Fibroblast of skin of back (primary cell): Measurements from ENCODE around the gene JAKMIP2.
"Not testable (repeated sequence)": the region's sequence is repeated elsewhere in the genome, so short reads cannot be mapped to it uniquely, and the experiment has no call there.

Experiments
- DNase-seq: peaks from one replicate; pipeline ENCODE4 v3.0.0-alpha.2; 2013

The JAKMIP2 gene

DNA sequence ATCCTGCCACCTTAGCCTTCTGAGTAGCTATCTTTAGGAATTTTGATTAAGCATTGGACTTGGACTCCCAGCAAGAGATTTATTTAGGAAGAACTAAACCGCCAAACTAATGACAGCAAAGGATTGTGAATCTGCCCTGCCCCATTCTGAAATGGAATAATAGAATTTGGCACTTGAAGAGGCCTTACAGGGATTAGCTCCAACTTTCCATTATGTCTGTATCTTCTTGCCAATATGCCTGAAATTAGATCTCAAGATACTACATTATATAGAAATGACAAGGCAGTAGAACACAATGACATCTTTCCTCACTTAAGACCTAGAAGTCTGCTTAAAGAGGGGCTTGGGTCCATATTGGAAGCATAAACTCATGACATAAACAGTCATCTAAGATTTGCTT, 195.7 kb downstream of the JAKMIP2 start:
- no peak for DNase-seq

DNA sequence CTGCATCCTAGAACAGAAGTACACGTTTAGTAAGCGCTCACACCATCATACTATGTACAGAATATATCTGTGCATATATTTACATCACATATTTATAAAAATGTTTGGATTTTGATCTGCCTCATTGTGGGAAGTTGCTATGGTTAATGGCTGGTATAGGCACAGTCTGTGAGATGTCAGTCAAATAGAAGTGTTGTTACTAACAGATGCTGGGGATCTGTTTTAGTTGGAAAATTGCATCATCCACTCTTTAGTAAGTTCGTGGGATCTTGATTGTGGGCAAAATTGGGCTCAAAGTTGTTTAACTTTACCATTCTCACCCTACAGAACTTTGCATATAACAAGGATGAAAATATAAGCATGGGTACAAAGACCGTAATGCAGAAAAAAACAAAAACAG, 196.3 kb downstream of the JAKMIP2 start:
- no peak for DNase-seq

- not testable (repeated sequence) for DNase-seq
These were observed 200.3 kb downstream of the JAKMIP2 start for GRCh38 chr5:147582272-147582671.

DNA sequence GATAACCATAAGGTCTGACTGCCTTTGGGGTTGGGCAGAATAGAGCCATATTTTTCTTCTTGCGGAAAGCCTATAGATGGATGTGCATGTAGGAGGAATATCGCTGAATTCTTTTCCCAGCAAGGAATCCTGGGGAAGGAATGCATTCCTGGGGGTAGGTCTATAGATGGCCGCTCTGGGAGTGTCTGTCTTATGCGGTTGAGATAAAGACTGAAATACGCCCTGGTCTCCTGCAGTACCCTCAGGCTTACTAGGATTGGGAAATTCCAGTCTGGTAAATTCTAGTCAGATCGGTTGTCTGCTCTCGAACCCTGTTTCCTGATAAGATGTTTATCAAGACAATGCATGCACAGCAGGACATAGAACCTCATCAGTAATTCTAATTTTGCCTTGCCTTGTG, 202.1 kb downstream of the JAKMIP2 start:
- not testable (repeated sequence) for DNase-seq

- DNase-seq = peak; percentile 66
These were observed 204.1 kb downstream of the JAKMIP2 start for GRCh38 chr5:147578228-147579024.

DNA sequence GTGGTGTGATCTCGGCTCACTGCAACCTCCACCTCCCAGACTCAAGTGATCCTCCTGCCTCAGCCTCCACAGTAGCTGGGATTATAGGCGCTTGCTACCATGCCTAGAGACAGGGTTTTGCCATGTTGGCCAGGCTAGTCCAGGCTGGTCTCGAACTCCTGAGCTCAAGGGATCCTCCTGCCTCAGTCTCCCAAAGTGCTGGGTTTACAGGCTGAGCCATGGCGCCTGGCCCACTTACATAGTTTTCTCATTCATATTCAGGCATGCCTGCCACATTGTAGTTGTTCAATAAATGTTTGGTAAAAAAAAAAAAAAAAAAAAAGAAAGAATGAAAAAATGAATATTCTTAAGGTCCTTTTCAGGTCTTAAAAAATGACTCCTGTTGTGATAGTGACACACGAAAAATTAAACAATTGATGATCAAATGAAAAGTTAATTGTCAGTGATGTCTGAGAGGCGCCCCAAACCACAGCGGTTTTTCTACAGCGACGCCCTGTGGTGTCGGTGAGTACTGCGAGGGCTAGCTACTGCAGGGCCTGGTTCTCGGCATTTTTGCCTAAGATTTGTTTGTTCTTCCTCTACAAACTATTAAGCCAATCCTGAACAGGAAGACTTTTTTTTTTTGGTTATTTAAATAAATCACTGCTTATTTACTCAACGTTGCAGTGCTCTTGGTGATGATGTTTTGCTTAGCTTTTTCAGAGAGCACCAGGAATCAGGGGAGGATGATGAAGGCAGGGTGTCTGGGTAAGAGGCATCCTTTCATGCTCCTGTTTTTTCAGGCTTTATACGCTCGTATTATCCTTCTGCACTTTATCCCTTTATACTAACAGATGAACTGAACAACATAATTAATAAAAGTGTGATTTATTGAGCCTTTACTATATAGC, 205.6 kb downstream of the JAKMIP2 start:
- peak; percentile 29 for DNase-seq

- DNase-seq = no peak
These were observed 206.9 kb downstream of the JAKMIP2 start for GRCh38 chr5:147575598-147575997.

DNA sequence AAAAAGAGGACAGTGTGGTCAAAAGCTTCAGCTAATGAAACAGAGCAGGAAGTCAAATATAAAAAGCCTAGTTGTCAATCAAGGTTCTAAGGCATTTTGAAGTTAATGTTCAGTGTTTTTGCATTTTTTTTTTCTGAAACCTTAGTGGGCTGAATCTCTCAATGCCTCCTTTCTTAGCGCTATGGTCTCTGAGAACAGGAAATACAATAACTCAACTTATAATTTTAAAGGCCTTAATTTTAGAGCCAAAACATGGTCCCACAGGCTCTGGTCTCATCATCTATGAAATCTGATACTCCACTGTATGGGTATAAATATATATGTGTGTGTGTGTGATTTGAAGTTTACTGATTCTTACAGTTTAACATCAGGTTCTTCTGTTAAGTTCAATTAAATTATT, 209.3 kb downstream of the JAKMIP2 start:
- DNase-seq = no peak

GRCh38 chr5:147568710-147569406, 213.7 kb downstream of the JAKMIP2 start:
- no peak for DNase-seq

- peak; percentile 19 for DNase-seq
These were observed 214.5 kb downstream of the JAKMIP2 start for GRCh38 chr5:147567917-147568598.

DNA sequence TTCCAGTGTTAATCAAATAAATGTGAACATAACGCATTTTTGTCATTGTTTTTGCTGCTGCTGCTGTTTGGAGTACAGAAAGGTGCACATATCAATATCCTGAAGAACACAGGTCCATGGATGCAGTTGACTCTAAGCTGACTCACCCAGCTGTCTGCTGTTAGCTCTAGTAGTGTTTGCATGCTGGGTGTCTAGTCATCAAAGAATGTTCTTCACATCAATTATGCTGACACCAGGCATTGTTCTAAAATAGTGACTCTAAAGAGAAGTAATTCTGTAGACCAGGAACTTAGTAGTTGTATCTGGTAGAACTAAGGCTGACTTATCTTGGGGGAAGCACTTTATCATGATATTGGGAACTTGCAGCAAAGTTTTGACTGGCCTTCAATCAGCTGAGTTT, 217.0 kb downstream of the JAKMIP2 start:
- DNase-seq = peak; percentile 69

DNA sequence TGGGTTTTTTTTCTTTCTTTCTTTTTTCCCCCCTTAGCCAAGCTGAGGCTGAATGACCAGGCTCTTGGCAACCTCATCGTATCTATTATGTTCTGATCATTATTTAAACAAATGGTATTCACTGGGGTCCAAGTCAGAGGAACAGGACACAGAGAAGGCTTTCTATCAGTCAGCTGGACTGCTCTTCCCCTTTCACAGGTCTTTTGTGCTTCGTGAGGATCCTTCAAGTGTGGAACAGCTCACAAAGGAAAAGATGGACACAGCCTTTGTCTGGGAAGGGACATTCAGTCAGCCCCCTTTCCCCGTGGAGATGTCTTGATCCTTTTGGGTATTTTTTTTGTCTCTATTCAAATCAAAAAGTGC, 218.4 kb downstream of the JAKMIP2 start:
- no peak for DNase-seq

DNA sequence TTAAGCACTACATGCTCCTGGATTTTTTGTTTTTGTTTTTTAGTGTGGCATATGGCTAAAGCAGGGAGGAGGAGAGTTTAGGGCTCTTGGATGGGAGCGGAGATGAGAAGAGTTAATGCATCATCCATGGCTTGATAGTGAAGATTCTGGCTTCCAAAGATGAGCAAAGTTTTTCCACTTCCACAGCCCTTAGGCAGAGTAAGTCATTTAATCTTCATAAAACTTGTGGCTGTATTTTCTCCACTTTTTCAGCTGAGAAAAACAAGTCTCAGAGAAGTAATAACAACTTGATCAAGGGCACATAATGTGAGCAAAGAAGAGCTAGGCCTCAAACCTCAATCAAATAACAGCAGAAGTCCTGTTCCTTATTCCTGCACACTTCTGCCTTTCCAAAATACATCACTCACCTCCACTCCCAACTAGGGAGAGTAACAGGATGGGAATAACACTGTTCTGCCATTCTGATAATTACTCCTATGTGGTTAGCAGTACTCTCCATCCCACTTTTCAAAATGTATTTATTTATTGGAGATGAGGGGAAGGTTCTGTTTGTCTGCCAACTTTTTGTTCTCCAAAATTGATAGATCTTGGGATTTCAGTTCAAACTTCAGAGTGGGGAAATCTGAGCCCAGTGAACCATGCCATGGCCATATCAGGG, 218.9 kb downstream of the JAKMIP2 start:
- DNase-seq = no peak

DNA sequence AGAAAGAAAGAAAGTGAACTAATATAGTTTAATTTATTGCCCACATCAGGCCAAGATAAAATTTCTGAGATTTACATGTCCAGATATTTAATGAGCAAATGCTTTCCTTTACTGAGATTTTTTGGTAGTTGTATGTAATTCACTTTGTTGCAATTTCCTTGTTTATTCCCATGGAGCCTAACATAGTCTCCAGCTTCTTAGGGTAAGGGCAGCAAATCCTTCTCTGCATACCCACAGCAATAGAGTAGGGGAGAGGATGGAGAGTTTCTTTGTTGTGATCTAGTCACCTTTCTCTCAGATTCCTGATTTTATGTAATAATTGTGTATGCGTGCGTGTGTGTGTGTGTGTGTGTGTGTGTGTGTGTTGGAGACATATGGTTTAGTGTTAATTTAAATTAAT, 221.1 kb downstream of the JAKMIP2 start:
- no peak for DNase-seq

DNA sequence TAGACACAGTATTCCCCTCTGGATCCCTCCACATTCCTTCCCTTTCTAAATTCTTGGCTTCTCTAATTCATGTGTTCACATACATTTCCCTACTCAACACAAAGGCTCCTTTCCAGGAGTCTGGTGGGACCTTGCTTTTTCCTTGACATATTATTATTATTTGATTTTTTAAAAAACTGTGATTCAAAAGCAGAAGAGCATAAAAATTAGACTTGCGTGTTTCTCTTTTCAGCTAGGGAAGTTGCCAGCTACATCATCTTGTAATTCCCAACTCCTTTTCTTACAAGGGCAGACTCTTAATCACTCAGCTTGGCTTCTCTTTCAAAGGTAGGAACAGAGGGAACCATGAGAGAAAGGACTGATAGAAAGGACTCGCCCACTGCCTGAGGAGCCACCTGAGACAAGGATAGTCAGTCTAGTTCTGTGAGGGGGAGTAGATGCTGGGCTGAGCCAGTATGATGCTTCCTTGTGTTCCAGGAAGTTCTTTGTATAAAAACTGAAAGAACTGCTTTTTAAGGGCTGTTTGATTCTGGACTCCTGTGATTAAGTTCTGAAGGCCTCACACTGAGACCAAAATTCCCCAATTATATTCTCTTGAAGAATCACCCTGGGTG, 221.7 kb downstream of the JAKMIP2 start:
- DNase-seq = no peak

- peak; percentile 17 for DNase-seq
These were observed 222.8 kb downstream of the JAKMIP2 start for GRCh38 chr5:147559749-147560148.

- DNase-seq = peak; percentile 73
These were observed 223.7 kb downstream of the JAKMIP2 start for GRCh38 chr5:147558826-147559225.

- no peak for DNase-seq
These were observed 224.4 kb downstream of the JAKMIP2 start for GRCh38 chr5:147557876-147558745.

DNA sequence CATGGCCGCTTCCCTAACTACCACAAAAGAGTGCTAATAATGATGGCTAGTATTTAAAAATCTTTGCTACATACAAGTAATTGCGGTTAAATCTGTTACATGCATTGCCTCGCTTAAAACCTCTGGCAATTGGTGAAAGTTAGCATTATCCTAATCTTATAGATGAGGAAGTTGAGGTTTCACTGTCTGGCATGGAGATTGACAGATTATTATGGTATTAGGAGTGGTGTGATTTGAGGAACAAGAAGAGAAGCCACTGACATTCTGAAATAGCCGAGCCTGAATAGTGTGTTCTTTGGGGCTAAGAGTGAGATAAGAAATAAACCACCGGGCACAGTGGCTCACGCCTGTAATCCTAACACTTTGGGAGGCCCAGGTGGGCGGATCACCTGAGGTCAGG, 227.4 kb downstream of the JAKMIP2 start:
- no peak for DNase-seq

DNA sequence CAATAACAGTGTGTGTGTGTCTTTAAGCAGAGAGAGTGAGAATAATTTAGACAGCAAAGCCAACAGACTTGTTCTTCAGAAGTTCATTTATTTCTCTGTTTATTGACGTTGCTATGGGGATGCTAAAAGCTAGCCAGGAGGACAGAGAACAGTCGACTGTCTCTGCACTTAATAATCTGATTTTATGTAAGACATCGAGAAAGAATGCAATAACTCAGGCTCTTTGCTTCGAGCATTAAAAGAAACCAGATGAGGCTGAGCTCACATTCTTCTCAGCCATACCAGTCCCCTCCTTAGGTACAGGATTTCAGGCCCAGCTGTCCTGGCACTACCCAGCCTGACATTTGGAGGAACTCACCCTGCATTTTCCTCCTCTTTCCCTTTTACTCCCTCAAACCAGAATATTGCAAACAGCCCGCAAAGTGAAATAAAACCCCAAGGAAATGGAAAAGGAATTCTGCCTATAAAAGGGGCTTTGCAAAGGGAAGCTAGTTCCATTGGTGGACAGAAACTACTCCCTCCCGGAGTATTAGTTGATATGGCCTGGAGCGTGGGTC, 228.2 kb downstream of the JAKMIP2 start:
- DNase-seq = peak; percentile 86
